Vagina (tissue), 2 donors: ENCODE measurements around the gene OTOF. TPM values are rescaled to one million over a fixed set of nuclear protein-coding genes. Genes with fewer than 3 reads are reported as not detected.

ENCODE experiments used
- DNase-seq, 2 donors: peaks; one replicate each; pipeline ENCODE4 v3.0.0-alpha.2; 2017; ENCODE audit errors: extremely low spot score in 2 of 2
- H3K27ac ChIP-seq: fragments of 200-600 bp; sonication (generic); one replicate; pipeline ENCODE4 v1.5.1; 2019
- H3K27me3 ChIP-seq: fragments of 200-600 bp; sonication (generic); one replicate; pipeline ENCODE4 v1.5.1; 2019
- H3K36me3 ChIP-seq, 2 donors: fragments of 200-600 bp; sonication (generic); one replicate each; pipeline ENCODE4 v1.5.1; 2017 to 2019
- H3K4me1 ChIP-seq: fragments of 200-600 bp; sonication (generic); one replicate; pipeline ENCODE4 v1.5.1; 2019
- H3K4me3 ChIP-seq, 2 donors: fragments of 200-600 bp; sonication (generic); 1 replicate in 1 of 2; 2 replicates in 1 of 2; pipeline ENCODE4 v1.5.1; 2016 to 2019
- H3K9me3 ChIP-seq: fragments of 200-600 bp; sonication (generic); one replicate; pipeline ENCODE4 v1.5.1; 2019
- POLR2A ChIP-seq, 2 donors: fragments of 450-650 bp; IDR thresholded peaks; one replicate each; pipeline ENCODE4 v1.6.1; 2017; ENCODE audit warnings: antibody characterized with exemption in 2 of 2, mild to moderate bottlenecking in 2 of 2, moderate library complexity in 2 of 2
- POLR2AphosphoS5 ChIP-seq, 2 donors: sonication (generic); formaldehyde crosslinking; IDR thresholded peaks; one replicate each; pipeline ENCODE4 v1.9.0; 2017; ENCODE audit warnings: antibody characterized with exemption in 2 of 2, mild to moderate bottlenecking in 2 of 2, low read depth in 1 of 2; ENCODE audit not compliant: insufficient read depth in 1 of 2
- intact Hi-C: fragments of 100-400 bp; cut with DNase I; formaldehyde crosslinking; loops from one replicate; pipeline ENCODE4 v1.15.1; 2023
- total RNA-seq: library from RNA; depleted of rRNA; stranded (reverse); fragments of >200 nt; gene quantifications from one replicate; pipeline ENCODE4 v1.2.3, GENCODE V29; 2016
- TF ChIP-seq, protein P1 (sequence below), 3 experiments: fragments of 450-650 bp in 2 of 3; fragments of 200-600 bp in 1 of 3; sonication (generic) in 1 of 3; IDR thresholded peaks; one replicate each; pipeline ENCODE4 v1.5.1; 2017 to 2019; ENCODE audit warnings: antibody characterized with exemption in 3 of 3, mild to moderate bottlenecking in 2 of 3, moderate library complexity in 2 of 3

OTOF gene
- total RNA-seq, 1 donor from 2014 or later: 0.49 TPM

DNA sequence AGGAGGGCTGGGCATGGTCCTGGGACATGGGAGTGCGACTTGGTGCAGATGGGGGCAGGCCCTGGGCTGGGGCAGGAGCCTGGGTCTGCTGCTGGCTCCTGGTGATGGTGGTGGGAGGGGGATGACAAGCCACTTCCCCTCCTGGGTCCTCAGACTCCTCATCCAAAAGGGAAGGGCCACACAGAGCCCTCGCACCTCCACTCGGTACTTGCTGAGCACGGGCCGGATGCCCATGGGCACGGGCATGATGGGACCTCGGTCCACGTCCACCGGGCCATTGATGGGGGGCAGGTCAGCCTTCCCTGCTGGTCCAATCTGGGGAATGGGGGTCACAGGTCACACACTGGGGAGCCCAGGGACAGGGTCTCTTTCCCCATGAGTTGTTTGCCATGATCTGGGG lies 4.1 kb downstream of the OTOF start:
- intact Hi-C loops: no loop called here
- no peaks in the 10 kb centered on the region for H3K36me3 ChIP-seq

GRCh38 chr2:26472821-26473655 lies 4.9 kb downstream of the OTOF start:
- Histone ChIP-seq H3K9me3 (peaks cover 6% of the 10 kb centered on the region), H3K4me3 (no peak overlapping the region), H3K27me3 (no peaks in the 10 kb centered on the region), H3K36me3 (no peaks in the 10 kb centered on the region), H3K27ac (no peak overlapping the region), H3K4me1 (peaks cover 3% of the 10 kb centered on the region)
- no peak for DNase-seq
- TF ChIP-seq POLR2A (IDR thresholded peaks at IDR 0.05) (no peak), POLR2AphosphoS5 (IDR thresholded peaks at IDR 0.05; ENCODE audit: insufficient read depth in 1 of 2, low read depth in 1 of 2) (no peak)
- TF ChIP-seq, protein P1, sequence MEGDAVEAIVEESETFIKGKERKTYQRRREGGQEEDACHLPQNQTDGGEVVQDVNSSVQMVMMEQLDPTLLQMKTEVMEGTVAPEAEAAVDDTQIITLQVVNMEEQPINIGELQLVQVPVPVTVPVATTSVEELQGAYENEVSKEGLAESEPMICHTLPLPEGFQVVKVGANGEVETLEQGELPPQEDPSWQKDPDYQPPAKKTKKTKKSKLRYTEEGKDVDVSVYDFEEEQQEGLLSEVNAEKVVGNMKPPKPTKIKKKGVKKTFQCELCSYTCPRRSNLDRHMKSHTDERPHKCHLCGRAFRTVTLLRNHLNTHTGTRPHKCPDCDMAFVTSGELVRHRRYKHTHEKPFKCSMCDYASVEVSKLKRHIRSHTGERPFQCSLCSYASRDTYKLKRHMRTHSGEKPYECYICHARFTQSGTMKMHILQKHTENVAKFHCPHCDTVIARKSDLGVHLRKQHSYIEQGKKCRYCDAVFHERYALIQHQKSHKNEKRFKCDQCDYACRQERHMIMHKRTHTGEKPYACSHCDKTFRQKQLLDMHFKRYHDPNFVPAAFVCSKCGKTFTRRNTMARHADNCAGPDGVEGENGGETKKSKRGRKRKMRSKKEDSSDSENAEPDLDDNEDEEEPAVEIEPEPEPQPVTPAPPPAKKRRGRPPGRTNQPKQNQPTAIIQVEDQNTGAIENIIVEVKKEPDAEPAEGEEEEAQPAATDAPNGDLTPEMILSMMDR (IDR thresholded peaks at IDR 0.05): no peak
- intact Hi-C loops: no loop called here

More for the DNA sequence above, 4.1 kb downstream of the OTOF start:
- peaks cover 7% of the 10 kb centered on the region for H3K4me1 ChIP-seq
- no peak overlapping the region for H3K27ac ChIP-seq
- no peak for DNase-seq
- no peak overlapping the region for H3K4me3 ChIP-seq
- peaks cover 6% of the 10 kb centered on the region for H3K9me3 ChIP-seq
- TF ChIP-seq POLR2AphosphoS5 (IDR thresholded peaks at IDR 0.05; ENCODE audit: insufficient read depth in 1 of 2, low read depth in 1 of 2): no peak
- TF ChIP-seq, protein P1 (IDR thresholded peaks at IDR 0.05): no peak
- TF ChIP-seq POLR2A (IDR thresholded peaks at IDR 0.05): no peak
- no peaks in the 10 kb centered on the region for H3K27me3 ChIP-seq

GRCh38 chr2:26471766-26472706 lies 5.9 kb downstream of the OTOF start:
- H3K4me1 ChIP-seq: no peaks in the 10 kb centered on the region
- H3K36me3 ChIP-seq: no peaks in the 10 kb centered on the region
- H3K4me3 ChIP-seq: no peak overlapping the region
- intact Hi-C loops: no loop called here
- H3K27ac ChIP-seq: no peak overlapping the region
- H3K9me3 ChIP-seq: peaks cover 6% of the 10 kb centered on the region
- DNase-seq: no peak
- H3K27me3 ChIP-seq: no peaks in the 10 kb centered on the region
- TF ChIP-seq POLR2AphosphoS5 (IDR thresholded peaks at IDR 0.05; ENCODE audit: insufficient read depth in 1 of 2, low read depth in 1 of 2) (no peak), POLR2A (IDR thresholded peaks at IDR 0.05) (no peak)
- TF ChIP-seq, protein P1 (IDR thresholded peaks at IDR 0.05): no peak

- Histone ChIP-seq H3K4me3 (no peak overlapping the region), H3K4me1 (no peaks in the 10 kb centered on the region), H3K9me3 (peaks cover 6% of the 10 kb centered on the region), H3K36me3 (no peaks in the 10 kb centered on the region), H3K27me3 (no peaks in the 10 kb centered on the region), H3K27ac (no peak overlapping the region)
- no peak for DNase-seq
- TF ChIP-seq POLR2AphosphoS5 (IDR thresholded peaks at IDR 0.05; ENCODE audit: insufficient read depth in 1 of 2, low read depth in 1 of 2) (no peak), POLR2A (IDR thresholded peaks at IDR 0.05) (no peak)
- intact Hi-C loops: no loop called here
Observed at GRCh38 chr2:26471289-26471688, 6.6 kb downstream of the OTOF start.

GRCh38 chr2:26470601-26471260 lies 7.2 kb downstream of the OTOF start:
- Histone ChIP-seq H3K27me3 (no peaks in the 10 kb centered on the region), H3K9me3 (peaks cover 6% of the 10 kb centered on the region), H3K36me3 (no peaks in the 10 kb centered on the region), H3K4me1 (no peaks in the 10 kb centered on the region), H3K4me3 (no peak overlapping the region), H3K27ac (no peak overlapping the region)
- TF ChIP-seq POLR2A (IDR thresholded peaks at IDR 0.05) (no peak), POLR2AphosphoS5 (IDR thresholded peaks at IDR 0.05; ENCODE audit: insufficient read depth in 1 of 2, low read depth in 1 of 2) (no peak)
- TF ChIP-seq, protein P1 (IDR thresholded peaks at IDR 0.05): no peak
- DNase-seq: no peak
- intact Hi-C loops: no loop called here
